Measurements from ENCODE around the gene S1PR5.

DNA sequence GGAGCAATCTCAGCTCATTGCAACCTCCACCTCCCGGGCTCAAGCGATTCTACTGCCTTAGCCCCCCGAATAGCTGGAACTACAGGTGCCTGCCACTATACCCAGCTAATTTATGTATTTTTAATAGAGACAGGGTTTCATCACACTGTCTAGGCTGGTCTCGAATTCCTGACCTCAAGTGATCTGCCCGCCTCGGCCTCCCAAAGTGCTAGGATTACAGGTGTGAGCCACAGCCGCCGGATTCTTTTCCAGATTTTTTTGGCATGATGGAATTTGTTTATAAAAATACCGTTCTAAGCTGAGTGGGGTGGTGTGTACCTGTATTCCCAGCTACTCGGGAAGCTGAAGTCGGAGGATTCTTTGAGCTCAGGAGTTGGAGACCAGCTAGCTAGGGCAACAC, 20.4 kb upstream of the S1PR5 start:
- TF ChIP-seq, protein P1, sequence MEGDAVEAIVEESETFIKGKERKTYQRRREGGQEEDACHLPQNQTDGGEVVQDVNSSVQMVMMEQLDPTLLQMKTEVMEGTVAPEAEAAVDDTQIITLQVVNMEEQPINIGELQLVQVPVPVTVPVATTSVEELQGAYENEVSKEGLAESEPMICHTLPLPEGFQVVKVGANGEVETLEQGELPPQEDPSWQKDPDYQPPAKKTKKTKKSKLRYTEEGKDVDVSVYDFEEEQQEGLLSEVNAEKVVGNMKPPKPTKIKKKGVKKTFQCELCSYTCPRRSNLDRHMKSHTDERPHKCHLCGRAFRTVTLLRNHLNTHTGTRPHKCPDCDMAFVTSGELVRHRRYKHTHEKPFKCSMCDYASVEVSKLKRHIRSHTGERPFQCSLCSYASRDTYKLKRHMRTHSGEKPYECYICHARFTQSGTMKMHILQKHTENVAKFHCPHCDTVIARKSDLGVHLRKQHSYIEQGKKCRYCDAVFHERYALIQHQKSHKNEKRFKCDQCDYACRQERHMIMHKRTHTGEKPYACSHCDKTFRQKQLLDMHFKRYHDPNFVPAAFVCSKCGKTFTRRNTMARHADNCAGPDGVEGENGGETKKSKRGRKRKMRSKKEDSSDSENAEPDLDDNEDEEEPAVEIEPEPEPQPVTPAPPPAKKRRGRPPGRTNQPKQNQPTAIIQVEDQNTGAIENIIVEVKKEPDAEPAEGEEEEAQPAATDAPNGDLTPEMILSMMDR (conservative IDR thresholded peaks at IDR 0.05; ENCODE audit: low read depth, low read length) = no peak
- TF ChIP-seq EZH2 (IDR thresholded peaks at IDR 0.05; ENCODE audit: low read length, unreplicated experiment) = no peak
- no peak for TF ChIP-seq EZH2phosphoT487 (IDR thresholded peaks at IDR 0.05; ENCODE audit: borderline replicate concordance, low read length)

All from PC-3 (cell line).